ENCODE data around the gene SRXN1. TPM values are rescaled to one million over a fixed set of nuclear protein-coding genes. Genes with fewer than 3 reads are reported as not detected.
A peak's percentile ranks its signal among the peaks of the same experiment; 100 is the strongest.
"Not testable (repeated sequence)": the region's sequence is repeated elsewhere in the genome, so short reads cannot be mapped to it uniquely, and the experiment has no call there.

SRXN1 gene
- 10 to 100 TPM in 1 of 2 donors, 1 to 10 TPM in 1; 8.7 to 12.7 TPM for total RNA-seq

- H3K9me3 Mint-ChIP-seq: no peaks in the 10 kb centered on the region
- DNase-seq (ENCODE audit: low spot score in 2 of 2) (peak; percentile 87 to 90), ATAC-seq (peak; percentile 93 to 96)
- peaks cover 8 to 10% of the 10 kb centered on the region in 2 donors for H3K36me3 Mint-ChIP-seq
- peak within 1 kb of the TSS in 1 of 2 donors; percentile 76 for H3K27ac Mint-ChIP-seq
Measured at GRCh38 chr20:653110-653589, at the start of gene SRXN1. TSS of gene SRXN1 (minus strand) at chr20:653200. CDS start at chr20:653185, 15 bp downstream.

GRCh38 chr20:701401-702129 is 48.6 kb upstream of the SRXN1 start:
- Mint-ChIP-seq H3K27ac (no peak overlapping the region), H3K9me3 (no peaks in the 10 kb centered on the region), H3K36me3 (no peaks in the 10 kb centered on the region)
- no peak for ATAC-seq
- DNase-seq (ENCODE audit: low spot score in 2 of 2): no peak

- DNase-seq (ENCODE audit: low spot score in 2 of 2): no peak
Measured at GRCh38 chr20:699811-700338, 46.9 kb upstream of the SRXN1 start.

GRCh38 chr20:699342-699741 is 46.3 kb upstream of the SRXN1 start:
- Mint-ChIP-seq H3K9me3 (no peaks in the 10 kb centered on the region), H3K36me3 (no peaks in the 10 kb centered on the region), H3K27ac (no peak overlapping the region)
- no peak for ATAC-seq
- no peak for DNase-seq (ENCODE audit: low spot score in 2 of 2)

More at GRCh38 chr20:699811-700338, 46.9 kb upstream of the SRXN1 start:
- no peak for ATAC-seq
- H3K36me3 Mint-ChIP-seq: no peaks in the 10 kb centered on the region
- no peak overlapping the region for H3K27ac Mint-ChIP-seq
- H3K9me3 Mint-ChIP-seq: no peaks in the 10 kb centered on the region

GRCh38 chr20:698276-698675 is 45.3 kb upstream of the SRXN1 start:
- H3K27ac Mint-ChIP-seq: no peak overlapping the region
- ATAC-seq: no peak
- no peak for DNase-seq (ENCODE audit: low spot score in 2 of 2)
- H3K9me3 Mint-ChIP-seq: no peaks in the 10 kb centered on the region
- no peaks in the 10 kb centered on the region for H3K36me3 Mint-ChIP-seq

GRCh38 chr20:697826-698225 is 44.8 kb upstream of the SRXN1 start:
- Mint-ChIP-seq H3K36me3 (no peaks in the 10 kb centered on the region), H3K27ac (no peak overlapping the region), H3K9me3 (no peaks in the 10 kb centered on the region)
- DNase-seq (ENCODE audit: low spot score in 2 of 2) (no peak), ATAC-seq (no peak)

GRCh38 chr20:695165-695866 is 42.3 kb upstream of the SRXN1 start:
- no peaks in the 10 kb centered on the region for H3K9me3 Mint-ChIP-seq
- ATAC-seq (no peak), DNase-seq (ENCODE audit: low spot score in 2 of 2) (no peak)
- no peaks in the 10 kb centered on the region for H3K36me3 Mint-ChIP-seq
- no peak overlapping the region for H3K27ac Mint-ChIP-seq

GRCh38 chr20:694496-694895 is 41.5 kb upstream of the SRXN1 start:
- H3K27ac Mint-ChIP-seq: no peak overlapping the region
- ATAC-seq (no peak), DNase-seq (ENCODE audit: low spot score in 2 of 2) (no peak)
- H3K36me3 Mint-ChIP-seq: no peaks in the 10 kb centered on the region
- no peaks in the 10 kb centered on the region for H3K9me3 Mint-ChIP-seq

GRCh38 chr20:693786-694185 is 40.8 kb upstream of the SRXN1 start:
- not testable (repeated sequence) for H3K27ac Mint-ChIP-seq, ATAC-seq, H3K9me3 Mint-ChIP-seq, H3K36me3 Mint-ChIP-seq
- DNase-seq (ENCODE audit: low spot score in 2 of 2): peak in 1 of 2 donors; percentile 25

GRCh38 chr20:692044-692443 is 39.0 kb upstream of the SRXN1 start:
- Mint-ChIP-seq H3K27ac (no peak overlapping the region), H3K36me3 (no peaks in the 10 kb centered on the region)
- no peak for DNase-seq (ENCODE audit: low spot score in 2 of 2)

GRCh38 chr20:689947-690346 is 36.9 kb upstream of the SRXN1 start:
- DNase-seq (ENCODE audit: low spot score in 2 of 2) (no peak), ATAC-seq (no peak)
- Mint-ChIP-seq H3K36me3 (no peaks in the 10 kb centered on the region), H3K27ac (no peak overlapping the region), H3K9me3 (no peaks in the 10 kb centered on the region)

More at GRCh38 chr20:692044-692443, 39.0 kb upstream of the SRXN1 start:
- H3K9me3 Mint-ChIP-seq: no peaks in the 10 kb centered on the region
- ATAC-seq: no peak

- ATAC-seq: peak in 1 of 2 donors; percentile 66
- Mint-ChIP-seq H3K9me3 (no peaks in the 10 kb centered on the region), H3K27ac (no peak overlapping the region), H3K36me3 (no peaks in the 10 kb centered on the region)
- DNase-seq (ENCODE audit: low spot score in 2 of 2): no peak
Measured at GRCh38 chr20:689348-689747, 36.3 kb upstream of the SRXN1 start.

- no peak for DNase-seq (ENCODE audit: low spot score in 2 of 2)
- ATAC-seq: no peak
- H3K36me3 Mint-ChIP-seq: no peaks in the 10 kb centered on the region
- H3K27ac Mint-ChIP-seq: no peak overlapping the region
- H3K9me3 Mint-ChIP-seq: no peaks in the 10 kb centered on the region
Measured at GRCh38 chr20:688809-689212, 35.8 kb upstream of the SRXN1 start.

GRCh38 chr20:687468-688203 is 34.6 kb upstream of the SRXN1 start:
- H3K36me3 Mint-ChIP-seq: no peaks in the 10 kb centered on the region
- no peak for ATAC-seq
- no peak overlapping the region for H3K27ac Mint-ChIP-seq
- no peaks in the 10 kb centered on the region for H3K9me3 Mint-ChIP-seq
- DNase-seq (ENCODE audit: low spot score in 2 of 2): no peak

- ATAC-seq (no peak), DNase-seq (ENCODE audit: low spot score in 2 of 2) (no peak)
- H3K9me3 Mint-ChIP-seq: no peaks in the 10 kb centered on the region
- H3K36me3 Mint-ChIP-seq: no peaks in the 10 kb centered on the region
- H3K27ac Mint-ChIP-seq: no peak overlapping the region
Measured at GRCh38 chr20:684676-685319, 31.8 kb upstream of the SRXN1 start.

GRCh38 chr20:682123-682522 is 29.1 kb upstream of the SRXN1 start:
- ATAC-seq (no peak), DNase-seq (ENCODE audit: low spot score in 2 of 2) (no peak)
- H3K36me3 Mint-ChIP-seq: peaks cover 0 to 9% of the 10 kb centered on the region in 2 donors
- no peaks in the 10 kb centered on the region for H3K9me3 Mint-ChIP-seq
- H3K27ac Mint-ChIP-seq: no peak overlapping the region

Data from activated naive CD4-positive, alpha-beta T cell treated with anti-CD3 and anti-CD28 coated beads, Interleukin-2, amount 50 U/mL, for 72 hours (primary cell).